Left renal cortex interstitium (tissue), 4 donors: ENCODE results near the gene EHHADH. TPM values are rescaled to one million over a fixed set of nuclear protein-coding genes. Genes with fewer than 3 reads are reported as not detected.

Source experiments
- DNase-seq, 4 donors: peaks; one replicate each; pipeline ENCODE4 v3.0.0-alpha.2; 2013; ENCODE audit warnings: low read depth in 4 of 4, low spot score in 2 of 4, missing footprints in 1 of 4
- polyA plus RNA-seq, 4 donors: library from polyadenylated mRNA; unstranded; fragments of 120-200 nt; gene quantifications; one replicate each; pipeline ENCODE4 v1.2.1, GENCODE V29; 2013; ENCODE audit not compliant: insufficient read length in 4 of 4

EHHADH gene
- polyA plus RNA-seq, 4 donors = 21.8 to 32.8 (median 27.7) TPM

GRCh38 chr3:185199671-185200070 is 54.2 kb downstream of the EHHADH start:
- DNase-seq = no peak

DNA sequence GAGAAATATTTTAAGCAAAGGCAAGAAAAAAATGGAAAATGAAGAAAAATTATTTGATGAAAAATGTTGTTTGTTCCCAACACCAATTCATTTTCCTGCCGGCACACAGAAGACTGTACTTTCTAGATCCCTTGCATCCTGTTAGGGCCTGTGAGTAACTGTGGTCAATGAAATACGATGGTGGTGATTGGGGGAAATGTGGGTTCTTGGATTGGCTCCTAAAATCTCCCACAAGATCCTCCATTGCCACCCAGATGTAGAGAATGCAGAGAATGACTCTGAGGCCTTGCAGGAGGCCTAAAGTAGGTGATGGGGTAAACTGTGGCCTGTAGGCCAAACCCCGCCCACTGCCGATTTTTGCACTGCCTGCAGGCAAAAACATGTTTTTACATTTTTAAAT is 54.6 kb downstream of the EHHADH start:
- no peak for DNase-seq

DNA sequence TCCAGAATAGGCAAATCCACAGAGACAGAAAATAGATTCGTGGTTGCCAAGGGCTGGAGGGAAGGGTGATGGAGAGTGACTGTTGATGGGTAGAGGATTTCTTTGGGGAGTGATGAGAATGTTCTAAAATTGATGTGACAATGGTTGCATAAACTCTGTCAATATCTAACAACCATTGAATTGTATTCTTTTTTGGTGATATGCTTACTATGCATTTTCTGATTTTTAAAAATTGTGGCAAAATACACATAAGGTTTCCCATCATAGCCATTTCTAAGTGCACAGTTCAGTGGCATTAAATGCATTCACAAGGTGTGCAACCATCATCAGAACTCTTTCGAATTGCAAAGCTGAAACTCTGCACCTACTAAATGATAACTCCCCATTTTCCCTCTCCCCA is 56.8 kb downstream of the EHHADH start:
- DNase-seq = no peak

DNA sequence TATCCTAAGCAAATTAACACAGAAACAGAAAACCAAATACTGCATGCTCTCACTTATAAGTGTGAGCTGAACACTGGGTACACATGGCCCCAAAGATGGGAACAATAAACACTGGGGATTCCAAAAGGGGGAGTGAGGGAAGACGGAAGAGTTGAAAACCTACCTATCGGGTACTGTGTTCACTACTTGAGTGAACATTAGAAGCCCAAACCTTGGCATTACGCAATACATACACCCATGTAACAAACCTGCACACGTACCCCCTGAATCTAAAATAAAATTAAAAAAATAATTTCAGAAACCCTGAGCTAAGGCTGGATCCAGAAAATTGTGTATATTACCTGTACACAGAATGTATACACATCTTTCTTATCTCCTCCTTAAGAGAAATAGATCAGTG is 58.2 kb downstream of the EHHADH start:
- DNase-seq = no peak

GRCh38 chr3:185188816-185189215 is 65.0 kb downstream of the EHHADH start:
- no peak for DNase-seq

GRCh38 chr3:185187391-185187790 is 66.5 kb downstream of the EHHADH start:
- DNase-seq = no peak

GRCh38 chr3:185176750-185177359 is 77.0 kb downstream of the EHHADH start:
- DNase-seq = peak in 2 of 4 donors; percentile 31 to 41

DNA sequence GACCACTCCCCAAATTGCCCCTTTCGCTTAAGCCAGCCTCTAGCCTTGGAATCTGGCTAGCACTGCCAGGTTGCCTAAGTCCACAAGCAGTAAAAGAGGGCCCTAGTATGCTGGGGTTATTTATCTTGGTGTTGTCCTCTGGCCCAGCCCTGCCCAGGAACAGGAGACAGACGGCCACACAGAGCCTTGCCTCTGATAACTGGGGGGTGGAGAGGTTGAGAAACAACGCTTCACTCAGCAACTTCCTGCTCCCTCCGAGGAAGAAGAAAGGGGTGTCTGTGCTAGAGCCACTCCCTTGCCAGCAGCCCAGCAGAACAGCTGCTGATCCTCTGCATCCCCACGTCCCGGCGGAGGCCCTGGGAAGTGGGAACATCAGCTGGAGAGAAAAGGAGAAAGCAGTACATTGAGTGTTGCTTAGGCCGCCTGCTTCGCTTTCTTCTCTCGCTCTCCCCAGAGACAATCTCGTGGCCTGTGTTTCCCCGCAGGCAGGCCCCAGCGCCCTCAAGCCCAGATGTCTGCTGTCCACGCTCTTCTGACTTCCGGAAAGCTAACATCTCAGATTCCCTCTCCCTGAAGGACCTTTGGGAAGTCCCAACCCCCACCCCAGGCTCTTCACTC is 78.4 kb downstream of the EHHADH start:
- peak in 2 of 4 donors; percentile 6 to 48 for DNase-seq

DNA sequence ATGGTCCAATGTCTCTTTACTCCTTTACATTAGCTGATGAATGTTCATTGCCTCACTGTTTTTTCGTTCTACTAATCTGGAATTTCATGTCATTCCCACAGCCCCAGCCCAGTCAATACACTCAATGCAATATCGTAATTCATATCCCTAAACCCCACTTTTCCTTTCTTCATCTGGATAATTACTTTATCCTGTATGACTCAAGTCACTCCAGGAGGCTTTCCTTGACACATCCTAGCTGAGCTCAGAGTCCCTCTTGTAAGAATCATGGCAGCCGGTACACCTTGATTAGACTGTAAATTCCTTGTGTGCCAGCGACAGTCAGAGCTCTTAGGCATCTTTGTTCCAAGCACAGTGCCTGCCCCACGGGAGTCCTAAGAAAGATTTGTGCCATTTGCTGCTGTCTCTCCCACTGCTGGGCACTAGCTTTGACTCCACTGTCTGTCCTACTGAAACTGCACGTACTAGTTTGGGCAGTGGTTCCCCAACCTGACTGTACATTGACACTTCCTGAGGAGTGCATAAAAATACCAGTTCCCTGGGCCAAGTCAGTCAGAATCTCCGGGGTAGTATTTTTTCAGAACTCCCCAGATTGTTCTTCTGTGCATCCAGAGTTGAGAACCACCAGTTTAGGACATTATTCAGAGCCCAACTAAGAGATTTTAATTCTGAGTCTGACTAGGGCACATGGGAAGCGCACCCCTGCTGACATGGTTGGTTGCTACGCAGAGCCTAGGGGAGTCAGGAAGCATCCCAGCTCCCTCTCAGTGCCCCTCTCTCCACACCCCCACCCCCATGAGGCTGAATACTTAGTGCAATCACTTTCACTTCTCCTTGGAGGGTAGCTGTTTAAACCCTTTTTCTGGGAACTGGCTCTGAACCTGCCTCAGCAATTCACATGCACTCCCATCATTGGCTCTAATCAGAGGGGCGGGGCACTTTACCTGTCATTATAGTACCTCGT is 81.5 kb downstream of the EHHADH start:
- DNase-seq = no peak

DNA sequence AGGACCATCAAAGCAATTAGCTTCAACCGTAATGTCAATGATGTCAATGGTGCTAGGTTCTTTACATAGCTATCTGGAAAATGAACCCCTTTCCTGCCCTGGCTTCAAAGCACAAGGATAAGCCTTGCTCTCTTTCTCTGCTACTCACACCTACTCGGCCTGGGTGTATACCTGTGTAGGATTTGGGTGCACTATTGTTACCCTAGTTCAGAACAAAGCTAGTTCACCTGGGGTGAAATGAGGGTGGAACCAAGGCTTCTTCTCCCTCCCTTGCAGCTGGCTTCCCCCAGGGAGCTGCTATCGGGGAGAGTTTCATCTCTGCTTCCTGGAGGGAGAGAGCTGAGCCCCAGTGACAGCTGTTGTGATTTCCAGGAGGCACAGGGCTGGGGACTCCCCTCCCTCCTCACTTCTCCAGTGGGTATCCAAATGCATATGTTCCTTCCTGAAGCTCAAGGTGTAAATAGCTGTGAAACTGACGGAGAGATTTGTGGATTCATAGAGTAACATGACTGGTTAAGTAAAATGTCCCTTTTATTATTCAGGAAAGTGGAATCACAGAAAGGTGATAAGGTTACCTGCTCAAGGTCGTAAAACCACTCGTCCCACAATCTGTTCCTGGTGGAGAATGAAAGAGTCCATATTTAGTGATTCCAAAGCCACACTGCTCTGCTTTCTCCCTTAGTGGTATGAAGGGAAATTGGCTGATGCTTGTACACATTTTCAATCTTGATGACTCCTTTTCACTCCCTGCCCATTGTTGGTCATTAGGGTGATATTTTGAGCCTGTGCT is 89.2 kb downstream of the EHHADH start:
- no peak for DNase-seq

GRCh38 chr3:185162634-185163033 is 91.2 kb downstream of the EHHADH start:
- DNase-seq = no peak

DNA sequence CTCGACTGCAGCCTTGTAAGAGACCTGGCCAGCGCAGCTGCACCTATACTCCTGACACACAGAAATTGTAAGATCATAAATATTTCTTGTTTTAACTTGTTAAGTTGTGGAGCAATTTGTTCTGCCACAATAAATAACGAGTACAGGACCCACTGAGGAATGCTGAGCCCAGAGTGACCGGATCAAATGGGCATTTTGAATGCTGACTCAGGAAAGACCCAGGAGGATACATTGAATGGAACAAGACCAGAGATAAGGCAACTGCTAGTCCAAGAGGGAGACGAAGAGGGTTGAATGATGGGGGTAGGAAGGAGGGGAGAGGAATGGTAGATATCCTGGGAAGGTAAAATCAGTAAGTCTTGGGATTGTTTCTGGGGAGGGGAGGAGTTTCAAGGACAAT is 92.1 kb downstream of the EHHADH start:
- DNase-seq = no peak

GRCh38 chr3:185157347-185157746 is 96.5 kb downstream of the EHHADH start:
- DNase-seq = no peak

DNA sequence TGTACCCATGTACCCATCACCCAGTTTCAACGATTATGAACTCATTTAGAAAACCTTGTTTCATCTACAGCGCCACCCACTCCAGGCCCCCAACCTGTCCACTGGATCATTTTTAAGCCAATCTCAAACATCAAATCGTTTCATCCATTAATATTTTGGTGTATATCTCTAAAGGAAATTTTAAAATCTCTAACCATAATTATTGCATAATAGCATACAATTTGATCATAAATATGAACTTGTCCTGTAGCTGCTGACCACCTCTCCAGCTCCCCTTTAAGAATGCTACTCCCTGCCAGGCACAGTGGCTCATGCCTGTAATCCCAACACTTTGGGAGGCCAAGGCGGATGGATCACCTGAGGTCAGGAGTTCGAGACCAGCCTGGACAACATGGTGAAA is 98.2 kb downstream of the EHHADH start:
- no peak for DNase-seq

GRCh38 chr3:185153861-185154629 is 99.8 kb downstream of the EHHADH start:
- no peak for DNase-seq

GRCh38 chr3:185153171-185153771 is 100.6 kb downstream of the EHHADH start:
- DNase-seq = peak in 2 of 4 donors; percentile 39 to 49

DNA sequence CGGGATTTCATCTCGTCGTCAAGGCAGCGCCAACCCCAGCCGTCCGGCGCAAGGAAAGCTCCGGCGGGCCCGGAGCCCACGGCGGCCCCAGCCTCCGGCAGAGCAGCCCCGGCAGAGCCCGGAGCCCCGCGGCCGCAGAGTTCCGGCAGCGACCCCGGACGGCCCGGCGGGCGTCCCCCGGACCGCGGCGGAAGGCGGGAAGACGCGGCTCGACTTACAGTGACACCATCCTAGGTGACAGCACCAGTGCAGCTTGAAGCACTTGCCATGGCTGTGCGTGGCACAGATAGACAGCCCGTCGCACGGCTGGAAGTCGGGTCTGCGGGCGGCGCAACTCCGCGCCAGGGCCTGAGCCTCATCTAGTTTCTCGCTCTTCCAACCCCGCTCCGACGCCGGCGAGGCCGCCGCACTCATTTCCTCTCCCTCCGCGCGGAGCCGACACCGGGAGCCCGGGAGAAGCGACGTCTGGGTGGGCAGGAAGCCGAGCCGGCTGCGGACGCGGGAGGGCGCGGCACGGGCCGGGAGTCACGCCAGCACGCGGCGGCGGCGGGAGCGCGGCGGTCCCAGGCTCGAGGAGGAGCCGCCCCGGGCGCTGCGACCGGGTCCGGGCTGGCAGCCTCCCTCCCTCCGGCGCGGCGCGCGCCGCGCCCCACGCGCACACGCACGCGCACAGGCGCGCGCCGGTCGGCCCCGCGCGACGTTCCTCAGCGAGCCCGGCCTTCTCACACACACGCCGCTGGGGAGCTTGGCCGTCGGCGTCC is 101.3 kb downstream of the EHHADH start, which contains the start of gene C3orf70:
C3orf70 (minus strand) TSS at position 651 of the 761 bp plus-strand sequence; CDS start at position 414, 237 bp downstream.
- DNase-seq = peak in 3 of 4 donors; percentile 48 to 65 (median 53)

- DNase-seq = peak in 1 of 4 donors; percentile 15
Observed at GRCh38 chr3:185151964-185152409, 101.9 kb downstream of the EHHADH start.
